GM19438 (cell line): Measurements from ENCODE around the gene DLL1.
"Not testable (repeated sequence)": the region's sequence is repeated elsewhere in the genome, so short reads cannot be mapped to it uniquely, and the experiment has no call there.

Experiments used
- ATAC-seq: cut with Tn5 transposase; IDR thresholded peaks from one replicate; pipeline ENCODE4 v1.9.1; 2021; ENCODE audit warnings: low read depth; ENCODE audit not compliant: unreplicated experiment

Gene DLL1

GRCh38 chr6:170269151-170269845, 21.6 kb downstream of the DLL1 start:
- ATAC-seq: no peak

GRCh38 chr6:170268216-170269129, 22.4 kb downstream of the DLL1 start:
- no peak for ATAC-seq

GRCh38 chr6:170267688-170268087, 23.2 kb downstream of the DLL1 start:
- no peak for ATAC-seq

- ATAC-seq: no peak
Measured at GRCh38 chr6:170266061-170266825, 24.6 kb downstream of the DLL1 start.

GRCh38 chr6:170265655-170266054, 25.2 kb downstream of the DLL1 start:
- no peak for ATAC-seq

- ATAC-seq: not testable (repeated sequence)
Measured at GRCh38 chr6:170264644-170265043, 26.2 kb downstream of the DLL1 start.

- ATAC-seq: no peak
Measured at GRCh38 chr6:170264086-170264485, 26.8 kb downstream of the DLL1 start.

- ATAC-seq: no peak
Measured at GRCh38 chr6:170263410-170263809, 27.5 kb downstream of the DLL1 start.

GRCh38 chr6:170262489-170263088, 28.3 kb downstream of the DLL1 start:
- no peak for ATAC-seq

GRCh38 chr6:170261643-170262488, 29.0 kb downstream of the DLL1 start:
- ATAC-seq: no peak

GRCh38 chr6:170260686-170261085, 30.2 kb downstream of the DLL1 start:
- no peak for ATAC-seq

- ATAC-seq: no peak
Measured at GRCh38 chr6:170259278-170259677, 31.6 kb downstream of the DLL1 start.

- ATAC-seq: no peak
Measured at GRCh38 chr6:170258407-170258806, 32.5 kb downstream of the DLL1 start.

- no peak for ATAC-seq
Measured at GRCh38 chr6:170257376-170257775, 33.5 kb downstream of the DLL1 start.

- ATAC-seq: no peak
Measured at GRCh38 chr6:170256641-170257040, 34.2 kb downstream of the DLL1 start.

- no peak for ATAC-seq
Measured at GRCh38 chr6:170255426-170256125, 35.3 kb downstream of the DLL1 start.

GRCh38 chr6:170254315-170255213, 36.3 kb downstream of the DLL1 start:
- no peak for ATAC-seq

- no peak for ATAC-seq
Measured at GRCh38 chr6:170253910-170254269, 37.0 kb downstream of the DLL1 start.
